ENCODE measurements around the gene JAG1.

Gene JAG1

DNA sequence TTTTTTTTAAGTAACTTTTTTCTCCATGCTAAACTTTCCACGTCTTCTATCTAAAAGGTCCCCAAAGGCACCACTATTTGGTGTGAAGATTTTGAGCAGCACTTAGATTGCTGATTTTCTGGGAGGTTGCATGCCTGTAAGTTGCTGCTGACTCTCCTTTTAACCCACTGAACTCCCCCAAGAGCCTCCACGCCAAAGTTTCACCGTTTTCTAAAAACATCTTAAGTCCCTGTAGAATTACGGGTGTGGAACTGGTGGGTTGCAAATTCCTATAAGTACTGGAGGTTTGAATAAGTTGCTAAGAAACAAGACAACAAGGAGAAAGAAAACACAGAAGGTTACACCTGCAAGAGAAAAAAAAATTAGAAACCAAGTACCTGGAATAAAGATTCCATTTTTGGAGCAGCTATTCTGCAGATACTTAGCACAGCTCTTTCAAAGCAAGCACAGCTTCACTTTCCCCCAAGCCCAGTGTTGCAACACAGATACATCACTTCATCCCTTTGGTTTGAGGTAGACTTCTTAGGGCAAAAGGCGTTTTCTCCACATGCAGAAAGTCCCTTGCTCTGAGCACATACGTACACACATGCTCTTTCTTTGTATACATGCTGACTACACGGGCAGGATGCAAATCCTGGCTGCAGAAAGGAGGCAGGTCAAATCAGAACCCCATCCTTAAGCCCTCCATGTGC, 5.0 kb downstream of the JAG1 start:
- peaks cover 61% of the 10 kb centered on the region for H3K4me1 Mint-ChIP-seq (ENCODE audit: low read depth)

DNA sequence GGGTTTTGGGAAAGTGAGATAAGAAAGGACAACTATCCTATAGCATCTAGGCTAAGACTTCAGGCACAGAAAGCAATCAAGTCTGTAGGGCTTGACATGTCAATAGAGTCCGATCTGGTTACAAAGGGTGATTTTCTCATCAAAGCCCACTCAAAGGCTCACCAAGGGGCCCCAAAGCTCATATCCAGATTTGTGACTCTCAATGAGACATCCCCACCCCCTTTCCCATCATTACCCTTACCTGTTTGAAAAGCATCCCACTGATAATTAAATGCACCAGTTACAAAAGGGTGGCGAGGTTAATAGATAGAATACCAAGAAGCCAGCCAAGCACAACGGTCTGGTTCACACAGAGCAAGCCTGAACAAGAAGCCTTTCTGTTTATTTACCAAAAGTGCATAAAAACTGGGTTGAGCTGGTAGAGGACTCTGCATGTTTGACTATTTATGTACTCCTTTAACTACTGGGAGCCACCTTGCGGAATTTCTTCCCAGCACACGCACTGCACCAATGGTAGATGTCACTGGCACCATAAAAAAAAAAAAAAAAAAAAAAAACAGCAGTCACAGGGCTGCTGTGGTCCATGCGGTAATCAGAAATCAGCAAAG, 6.1 kb downstream of the JAG1 start:
- Mint-ChIP-seq H3K9me3 (no peaks in the 10 kb centered on the region), H3K36me3 (ENCODE audit: low read depth) (peaks cover 100% of the 10 kb centered on the region), H3K27me3 (peaks cover 4% of the 10 kb centered on the region), H3K4me1 (ENCODE audit: low read depth) (peaks cover 72% of the 10 kb centered on the region), H3K27ac (no peak overlapping the region), H3K4me3 (no peak overlapping the region)
- intact Hi-C loops (cut with micrococcal nuclease): no loop called here

More for the DNA sequence above, 5.0 kb downstream of the JAG1 start:
- H3K36me3 Mint-ChIP-seq (ENCODE audit: low read depth): peaks cover 97% of the 10 kb centered on the region
- H3K27ac Mint-ChIP-seq: no peak overlapping the region
- no peak overlapping the region for H3K4me3 Mint-ChIP-seq
- peaks cover 4% of the 10 kb centered on the region for H3K27me3 Mint-ChIP-seq
- intact Hi-C loops (cut with micrococcal nuclease): no loop called here
- no peaks in the 10 kb centered on the region for H3K9me3 Mint-ChIP-seq

DNA sequence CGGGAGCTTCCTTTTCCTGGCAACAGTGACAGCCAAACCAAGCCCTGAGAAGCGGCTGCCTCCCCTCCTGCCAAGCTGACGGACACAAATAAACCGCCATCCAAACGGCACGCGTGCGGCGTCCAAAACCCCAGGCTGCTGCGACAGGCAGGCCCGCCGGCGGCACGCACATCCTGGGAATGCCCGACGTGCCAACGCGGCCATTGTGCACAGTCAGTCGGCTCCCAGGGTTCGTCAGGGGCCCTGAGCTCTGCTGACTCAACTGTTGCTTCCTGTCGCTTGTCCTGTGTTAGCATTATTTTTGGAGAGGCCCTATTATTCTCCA, 6.8 kb downstream of the JAG1 start:
- intact Hi-C loops (cut with micrococcal nuclease): no loop called here
- Mint-ChIP-seq H3K36me3 (ENCODE audit: low read depth) (peaks cover 100% of the 10 kb centered on the region), H3K9me3 (no peaks in the 10 kb centered on the region), H3K4me3 (no peak overlapping the region), H3K27ac (no peak overlapping the region), H3K4me1 (ENCODE audit: low read depth) (peaks cover 78% of the 10 kb centered on the region), H3K27me3 (peaks cover 4% of the 10 kb centered on the region)

DNA sequence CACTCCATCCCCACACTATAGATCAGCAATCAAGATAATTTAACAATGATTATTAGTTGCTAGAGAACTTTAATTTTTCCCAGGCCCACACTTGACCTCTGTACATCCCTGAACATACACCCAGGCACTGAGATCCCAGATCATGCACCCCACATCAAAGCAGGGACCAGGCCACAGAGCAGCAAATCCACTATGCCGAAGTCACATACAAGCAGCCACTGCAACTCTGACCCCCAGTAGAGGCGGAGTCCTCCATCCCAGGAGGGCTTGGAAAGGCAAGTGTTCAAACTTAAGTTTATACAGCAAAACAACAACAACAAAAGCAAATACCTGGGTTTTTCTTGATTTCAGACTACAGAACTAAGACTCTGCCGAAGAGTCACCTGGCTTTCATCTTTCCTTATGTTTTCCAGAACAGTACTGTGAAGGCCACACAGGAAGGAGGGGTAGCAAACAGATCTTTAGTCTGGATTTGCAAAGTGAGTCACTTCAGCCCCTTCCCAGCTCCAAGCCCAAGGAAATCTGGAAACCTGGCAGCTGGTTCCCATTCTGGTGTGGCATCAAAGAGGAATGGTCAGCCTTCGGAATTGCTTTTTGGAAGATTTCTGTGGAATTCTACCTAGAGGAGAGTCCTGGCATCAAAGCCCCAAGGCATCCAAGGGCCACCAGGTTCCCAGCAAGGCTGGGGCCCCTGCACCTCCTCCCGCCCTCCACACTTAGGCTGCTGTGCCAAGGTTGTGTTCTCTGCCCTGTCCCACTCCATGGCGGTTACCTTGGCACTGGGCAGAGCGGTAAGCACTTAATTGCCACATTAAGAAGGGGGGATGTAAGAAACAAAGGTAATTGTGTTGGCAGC, 7.3 kb downstream of the JAG1 start:
- Mint-ChIP-seq H3K4me3 (no peak overlapping the region), H3K27ac (no peak overlapping the region), H3K36me3 (ENCODE audit: low read depth) (peaks cover 100% of the 10 kb centered on the region), H3K9me3 (no peaks in the 10 kb centered on the region), H3K4me1 (ENCODE audit: low read depth) (peaks cover 82% of the 10 kb centered on the region), H3K27me3 (peaks cover 4% of the 10 kb centered on the region)
- intact Hi-C loops (cut with micrococcal nuclease): no loop called here

DNA sequence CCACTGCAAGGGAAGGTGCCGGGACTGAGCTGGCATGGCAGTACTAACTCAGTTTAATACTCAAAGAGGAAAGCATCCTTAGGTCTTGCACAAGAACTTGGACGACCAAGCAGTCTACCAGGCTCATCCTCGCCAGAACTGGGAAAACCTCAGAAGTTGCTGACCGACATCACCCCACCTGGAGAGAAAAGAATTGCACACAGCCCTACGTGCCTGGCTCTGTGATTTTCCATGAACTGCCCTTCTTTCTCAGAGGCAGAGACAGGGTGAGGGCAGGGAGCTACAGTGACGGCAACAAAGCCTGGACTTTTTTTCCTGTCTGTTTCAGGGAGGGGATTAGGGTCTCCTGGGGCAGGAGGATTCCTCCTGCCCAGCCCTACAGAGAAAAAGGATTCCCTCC, 8.0 kb downstream of the JAG1 start:
- Mint-ChIP-seq H3K4me3 (no peak overlapping the region), H3K36me3 (ENCODE audit: low read depth) (peaks cover 100% of the 10 kb centered on the region), H3K4me1 (ENCODE audit: low read depth) (peaks cover 78% of the 10 kb centered on the region), H3K27ac (no peak overlapping the region), H3K9me3 (no peaks in the 10 kb centered on the region), H3K27me3 (peaks cover 2% of the 10 kb centered on the region)
- intact Hi-C loops (cut with micrococcal nuclease): no loop called here

DNA sequence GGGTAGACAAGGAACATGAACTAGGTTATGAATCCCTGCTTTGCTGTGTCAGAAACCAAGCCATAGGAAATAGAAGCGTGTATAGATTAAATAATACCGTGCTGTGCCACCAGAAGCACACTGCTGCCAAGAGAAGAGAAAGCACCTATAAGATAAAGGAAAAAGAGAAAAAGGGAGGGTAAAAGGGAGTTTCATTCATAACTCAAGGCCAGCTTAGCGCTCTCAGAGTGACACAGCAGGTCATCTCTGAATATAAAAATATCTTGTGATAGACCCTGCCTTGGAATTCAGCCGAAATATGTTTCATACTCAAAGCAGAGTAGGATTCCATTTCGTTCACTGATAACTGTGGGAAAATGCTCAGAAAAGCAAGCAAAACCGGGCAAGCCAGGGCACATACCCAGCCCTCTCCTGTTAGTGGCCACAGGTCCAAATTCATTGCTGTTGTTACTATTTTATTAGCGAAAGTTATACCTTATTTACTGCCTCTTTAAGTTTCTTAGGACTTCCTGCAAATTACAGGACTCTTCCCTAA, 8.7 kb downstream of the JAG1 start:
- intact Hi-C loops (cut with micrococcal nuclease): no loop called here
- H3K4me1 Mint-ChIP-seq (ENCODE audit: low read depth): peaks cover 71% of the 10 kb centered on the region
- H3K27me3 Mint-ChIP-seq: peaks cover 1% of the 10 kb centered on the region
- no peak overlapping the region for H3K4me3 Mint-ChIP-seq
- no peaks in the 10 kb centered on the region for H3K9me3 Mint-ChIP-seq
- H3K27ac Mint-ChIP-seq: no peak overlapping the region
- peaks cover 100% of the 10 kb centered on the region for H3K36me3 Mint-ChIP-seq (ENCODE audit: low read depth)

DNA sequence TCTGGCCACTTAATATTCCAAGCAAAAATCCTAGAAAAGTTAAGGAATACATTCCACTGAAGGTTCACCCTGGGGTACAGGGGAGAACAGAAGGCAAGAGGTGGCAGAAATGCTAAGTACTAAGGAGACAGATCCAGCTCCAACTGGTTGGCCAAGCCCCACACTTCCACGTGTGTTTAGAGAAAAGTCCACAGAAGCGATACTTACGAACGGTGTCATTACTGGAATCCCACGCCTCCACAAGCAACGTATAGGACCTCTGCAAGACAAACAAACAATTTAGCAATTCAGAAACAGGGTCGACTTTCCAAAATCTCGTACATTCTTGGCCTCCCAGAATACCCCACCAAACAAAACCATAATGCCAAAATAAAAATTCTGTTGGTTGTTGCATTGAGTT, 10.0 kb downstream of the JAG1 start:
- peaks cover 57% of the 10 kb centered on the region for H3K4me1 Mint-ChIP-seq (ENCODE audit: low read depth)
- H3K9me3 Mint-ChIP-seq: no peaks in the 10 kb centered on the region
- no peak overlapping the region for H3K4me3 Mint-ChIP-seq
- H3K27ac Mint-ChIP-seq: peak overlapping the region; percentile 27
- intact Hi-C loops (cut with micrococcal nuclease): loop anchor here (2.0 kb wide), 1 partner anchor 193 kb away; no protein-coding TSS in a partner anchor
- H3K27me3 Mint-ChIP-seq: peaks cover 1% of the 10 kb centered on the region
- H3K36me3 Mint-ChIP-seq (ENCODE audit: low read depth): peaks cover 100% of the 10 kb centered on the region

DNA sequence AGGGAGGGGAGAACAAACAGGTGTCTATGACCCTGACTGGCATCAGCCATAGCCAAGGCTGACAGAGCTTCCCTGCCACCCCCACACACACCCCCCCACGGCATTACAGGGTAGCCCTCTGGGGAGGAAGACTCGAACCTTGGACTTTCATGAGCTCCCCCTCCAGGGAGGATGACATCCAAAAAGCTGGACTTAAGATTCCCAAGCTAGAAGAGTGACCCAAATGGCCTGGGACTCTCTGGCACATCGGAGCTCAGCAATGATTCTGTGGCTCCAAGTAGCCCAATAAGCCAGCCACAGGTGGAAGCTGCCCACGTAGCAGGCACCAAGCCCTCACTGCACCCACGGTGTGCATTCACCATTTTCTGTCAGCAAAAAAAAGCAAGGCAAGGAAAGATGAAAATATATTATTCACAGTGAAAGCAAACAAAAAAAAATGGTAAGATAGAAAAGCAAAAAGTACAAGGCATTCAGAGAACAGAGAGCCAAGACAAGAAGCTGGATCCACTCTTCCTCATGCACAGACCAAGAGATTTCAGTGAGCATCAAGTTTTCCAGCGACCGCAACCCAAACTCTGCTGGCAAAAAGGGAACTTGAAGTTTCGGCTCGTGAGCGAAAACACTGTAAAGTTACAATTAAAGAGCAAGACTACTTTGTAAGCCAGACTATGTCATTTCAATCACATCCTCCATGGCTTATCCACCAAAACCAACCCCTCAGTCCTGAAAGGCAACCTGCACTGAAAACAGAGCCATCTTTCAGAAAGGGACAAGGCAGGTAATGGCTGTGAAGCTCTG, 10.9 kb downstream of the JAG1 start:
- intact Hi-C loops (cut with micrococcal nuclease): loop anchor here (2.0 kb wide), 1 partner anchor 192 kb away; no protein-coding TSS in a partner anchor
- Mint-ChIP-seq H3K36me3 (ENCODE audit: low read depth) (peaks cover 100% of the 10 kb centered on the region), H3K4me1 (ENCODE audit: low read depth) (peaks cover 61% of the 10 kb centered on the region), H3K27ac (peak overlapping the region; percentile 27), H3K4me3 (no peak overlapping the region), H3K27me3 (peaks cover 1% of the 10 kb centered on the region), H3K9me3 (no peaks in the 10 kb centered on the region)

DNA sequence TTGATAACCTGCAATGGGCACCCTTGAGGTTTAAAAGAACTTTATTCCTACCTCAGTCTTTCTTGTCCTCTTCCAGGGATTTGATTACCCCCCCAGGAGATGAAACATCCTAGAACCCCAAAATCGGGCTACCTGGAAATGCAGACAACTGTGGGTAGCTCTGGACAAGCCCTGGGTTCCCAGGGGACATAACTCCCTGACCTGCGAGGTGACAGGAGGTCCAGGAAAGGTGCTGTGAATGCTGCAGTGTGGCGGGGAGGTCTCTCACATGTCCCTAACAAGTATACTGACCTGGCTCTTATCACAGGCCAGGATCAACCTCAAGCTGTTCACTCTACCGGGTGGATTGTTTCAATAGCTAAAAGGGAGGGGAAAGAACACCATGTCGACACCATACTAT, 11.6 kb downstream of the JAG1 start:
- Mint-ChIP-seq H3K9me3 (no peaks in the 10 kb centered on the region), H3K4me3 (no peak overlapping the region), H3K27ac (peak overlapping the region; percentile 26), H3K36me3 (ENCODE audit: low read depth) (peaks cover 100% of the 10 kb centered on the region), H3K4me1 (ENCODE audit: low read depth) (peaks cover 62% of the 10 kb centered on the region), H3K27me3 (peaks cover 1% of the 10 kb centered on the region)
- intact Hi-C loops (cut with micrococcal nuclease): loop anchor here (2.0 kb wide), 1 partner anchor 191 kb away; no protein-coding TSS in a partner anchor

DNA sequence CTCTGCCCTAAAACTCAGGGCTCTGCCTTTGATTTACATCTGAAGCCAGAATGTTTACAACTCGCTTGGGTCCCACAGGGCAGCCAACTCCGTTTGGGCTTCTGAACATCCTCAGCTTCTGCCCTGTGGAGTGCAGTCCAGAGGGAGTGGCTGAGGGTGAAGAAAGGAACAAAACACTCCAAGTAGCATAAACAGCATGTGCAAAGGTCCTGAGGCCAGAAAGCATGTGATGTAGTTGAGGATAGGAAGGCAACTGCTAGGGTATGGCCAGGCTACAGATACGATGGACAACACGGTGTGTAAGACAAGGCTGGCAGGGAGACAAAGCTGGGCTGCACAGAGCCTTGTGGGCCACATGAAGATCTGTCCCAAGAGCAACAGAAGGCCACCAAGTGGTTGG, 12.5 kb downstream of the JAG1 start:
- peaks cover 1% of the 10 kb centered on the region for H3K27me3 Mint-ChIP-seq
- no peaks in the 10 kb centered on the region for H3K9me3 Mint-ChIP-seq
- intact Hi-C loops (cut with micrococcal nuclease): no loop called here
- H3K36me3 Mint-ChIP-seq (ENCODE audit: low read depth): peaks cover 100% of the 10 kb centered on the region
- H3K4me1 Mint-ChIP-seq (ENCODE audit: low read depth): peaks cover 55% of the 10 kb centered on the region
- no peak overlapping the region for H3K4me3 Mint-ChIP-seq
- peak overlapping the region; percentile 26 for H3K27ac Mint-ChIP-seq

DNA sequence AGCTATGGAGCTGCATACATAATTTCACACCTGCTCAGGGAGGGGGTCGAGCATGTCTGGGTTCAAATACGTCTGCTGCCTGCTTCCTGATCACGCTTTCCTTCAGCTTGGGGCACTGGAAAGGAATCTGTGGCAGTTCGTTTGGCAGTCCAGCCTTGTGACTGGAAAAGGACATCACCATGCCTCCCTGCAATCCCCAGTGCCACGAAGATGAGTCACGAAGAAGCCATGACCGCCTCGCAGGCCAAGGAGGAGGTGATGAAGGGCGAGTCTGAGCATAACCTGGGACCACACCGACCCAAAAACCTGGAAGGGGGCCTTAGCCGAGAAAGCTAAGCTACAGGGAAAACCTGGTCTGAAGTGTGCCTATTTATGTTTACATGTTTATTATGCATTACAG, 13.1 kb downstream of the JAG1 start:
- Mint-ChIP-seq H3K4me1 (ENCODE audit: low read depth) (peaks cover 49% of the 10 kb centered on the region), H3K4me3 (no peak overlapping the region), H3K27ac (no peak overlapping the region), H3K27me3 (peaks cover 1% of the 10 kb centered on the region), H3K36me3 (ENCODE audit: low read depth) (peaks cover 100% of the 10 kb centered on the region), H3K9me3 (no peaks in the 10 kb centered on the region)
- intact Hi-C loops (cut with micrococcal nuclease): no loop called here

DNA sequence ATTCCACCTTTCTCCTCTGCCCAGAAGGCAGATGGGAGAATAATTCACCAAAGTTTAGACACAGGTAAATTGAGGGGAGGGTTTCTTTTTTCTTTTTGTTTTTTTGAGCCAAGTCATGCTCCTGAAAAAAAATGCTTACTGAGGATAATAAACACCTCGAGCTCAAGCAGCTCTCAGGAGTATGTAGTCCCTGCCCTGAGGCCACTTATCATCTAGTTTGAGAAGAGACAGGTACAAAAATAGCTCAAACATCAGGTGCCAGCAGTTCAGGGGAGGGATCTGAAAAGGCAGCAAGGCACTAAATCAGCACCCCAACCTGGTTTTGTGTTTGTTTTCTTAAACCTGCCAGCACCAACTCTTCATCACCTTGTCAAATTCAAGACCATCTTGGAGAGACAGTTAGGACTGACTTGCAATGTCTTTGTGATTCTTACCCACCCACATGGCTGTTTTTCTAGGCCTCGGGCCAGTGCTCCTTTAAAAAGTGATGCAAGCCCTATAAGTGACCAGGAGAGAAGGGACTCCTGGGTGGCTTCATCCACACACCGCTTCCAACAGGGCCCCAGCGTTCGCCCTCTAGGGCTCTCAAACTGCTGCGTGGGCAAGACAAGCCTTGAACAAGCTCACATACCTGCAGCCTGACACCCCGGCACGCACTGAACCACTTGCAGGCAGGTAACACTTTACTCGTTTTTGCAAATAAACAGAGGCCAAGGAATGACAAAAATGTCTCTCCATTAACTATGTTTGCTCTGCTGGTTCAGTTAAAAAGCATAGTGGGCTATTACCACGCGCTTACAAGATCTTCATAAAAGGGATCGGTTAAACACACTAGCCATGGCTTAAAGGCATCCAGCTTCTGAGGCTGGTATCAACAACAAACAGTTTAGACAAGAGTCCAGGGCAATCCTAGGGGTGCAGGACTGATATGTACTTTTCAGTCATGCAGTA, 13.9 kb downstream of the JAG1 start:
- H3K9me3 Mint-ChIP-seq: no peaks in the 10 kb centered on the region

More for the DNA sequence above, 13.9 kb downstream of the JAG1 start:
- H3K4me3 Mint-ChIP-seq: no peak overlapping the region
- peaks cover 100% of the 10 kb centered on the region for H3K36me3 Mint-ChIP-seq (ENCODE audit: low read depth)
- H3K27me3 Mint-ChIP-seq: peaks cover 1% of the 10 kb centered on the region
- H3K4me1 Mint-ChIP-seq (ENCODE audit: low read depth): peaks cover 43% of the 10 kb centered on the region
- intact Hi-C loops (cut with micrococcal nuclease): no loop called here
- H3K27ac Mint-ChIP-seq: no peak overlapping the region

Data from dendritic cell treated with granulocyte-macrophage colony-stimulating factor and Interleukin-4, amounts not matched to agents 40 ng/mL and 50 ng/mL, for 4 days (primary cell).